HG02678 (cell line): Measurements from ENCODE around the gene ERC2.

Source experiments
- ATAC-seq: cut with Tn5 transposase; IDR thresholded peaks from one replicate; pipeline ENCODE4 v1.9.1; 2021; ENCODE audit warnings: mild to moderate bottlenecking, moderate library complexity; ENCODE audit not compliant: unreplicated experiment

Gene ERC2

DNA sequence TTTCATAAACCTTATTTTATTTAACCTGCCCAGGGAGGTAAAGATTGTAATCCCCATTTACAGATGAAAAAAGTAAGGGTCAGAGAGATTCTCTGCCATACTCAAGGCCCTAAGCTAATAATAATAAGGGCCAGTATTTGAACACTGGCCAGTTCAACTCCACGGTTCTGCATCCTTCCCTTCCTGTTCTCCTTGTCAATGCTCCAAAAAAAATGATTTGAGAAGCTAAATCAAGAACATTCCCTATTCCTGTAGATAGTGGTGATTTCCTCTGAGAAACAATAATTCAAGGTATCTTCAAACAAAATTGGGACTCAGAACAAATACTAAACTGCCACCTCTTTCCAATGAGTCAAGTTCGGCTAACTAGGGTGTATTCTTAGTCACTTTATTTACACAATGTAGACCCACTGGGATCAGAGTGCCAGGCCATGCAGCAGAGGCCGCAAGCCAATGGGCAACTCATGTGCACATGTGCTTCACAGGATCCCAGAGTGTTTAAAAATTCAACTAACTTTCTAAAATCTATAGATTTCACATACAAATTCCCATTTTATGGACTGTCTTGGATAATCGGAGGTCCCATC is 521.6 kb downstream of the ERC2 start:
- no peak for ATAC-seq

DNA sequence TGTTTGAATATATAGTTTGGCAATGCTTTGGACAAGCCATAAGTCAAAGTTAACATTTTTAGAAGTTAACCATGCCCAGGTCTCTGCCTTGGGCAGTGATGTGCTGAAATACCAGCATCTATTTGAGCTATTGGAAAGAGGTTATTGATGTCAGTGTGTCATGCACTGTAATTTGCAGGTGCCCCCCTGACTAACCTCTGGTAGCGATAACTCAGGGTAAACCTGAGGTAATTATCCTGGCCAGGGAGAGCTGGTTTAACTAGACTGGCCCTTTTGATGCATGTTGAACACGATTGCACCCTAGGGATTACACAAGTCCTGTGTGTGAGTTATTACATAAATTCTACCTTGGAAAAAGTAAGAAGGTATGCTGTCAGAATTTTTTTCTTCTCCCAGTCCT is 525.4 kb downstream of the ERC2 start:
- no peak for ATAC-seq

DNA sequence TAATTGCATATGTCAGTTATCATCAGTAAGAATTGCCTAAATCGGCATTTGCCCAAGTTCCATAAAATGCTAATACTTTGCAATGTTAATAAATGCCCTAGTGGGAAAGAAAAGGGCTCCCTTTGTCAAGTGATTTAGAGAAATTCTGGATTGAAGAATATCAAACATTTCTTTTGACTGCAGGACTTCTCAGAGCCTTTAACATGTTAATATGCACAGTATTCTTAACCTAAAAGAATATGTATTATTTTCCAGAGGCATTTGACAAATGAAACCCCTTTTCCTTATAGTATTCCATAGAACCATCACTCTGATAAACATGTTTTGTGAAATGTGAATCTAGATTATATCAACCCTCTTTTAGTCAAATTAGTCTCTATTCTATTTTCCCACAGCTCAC is 529.0 kb downstream of the ERC2 start:
- ATAC-seq: no peak

DNA sequence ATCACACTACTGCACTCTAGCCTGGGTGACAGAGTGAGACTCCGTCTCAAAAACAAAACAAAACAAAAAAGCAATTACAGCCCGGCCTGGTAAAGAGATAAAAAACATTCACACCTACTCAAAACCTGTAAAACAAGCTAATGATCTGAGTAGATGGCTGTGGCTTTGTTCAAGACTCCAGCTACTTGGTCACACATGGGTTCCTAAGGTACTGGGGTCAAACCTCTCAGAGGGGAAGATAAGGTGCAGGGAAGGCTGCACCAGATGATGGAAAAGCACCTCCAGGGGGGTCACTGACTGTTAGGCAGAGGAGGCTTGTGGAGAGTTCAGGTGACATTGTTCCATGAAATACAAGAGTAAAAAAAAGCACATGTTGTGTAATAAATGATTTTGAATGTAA is 531.0 kb downstream of the ERC2 start:
- no peak for ATAC-seq

DNA sequence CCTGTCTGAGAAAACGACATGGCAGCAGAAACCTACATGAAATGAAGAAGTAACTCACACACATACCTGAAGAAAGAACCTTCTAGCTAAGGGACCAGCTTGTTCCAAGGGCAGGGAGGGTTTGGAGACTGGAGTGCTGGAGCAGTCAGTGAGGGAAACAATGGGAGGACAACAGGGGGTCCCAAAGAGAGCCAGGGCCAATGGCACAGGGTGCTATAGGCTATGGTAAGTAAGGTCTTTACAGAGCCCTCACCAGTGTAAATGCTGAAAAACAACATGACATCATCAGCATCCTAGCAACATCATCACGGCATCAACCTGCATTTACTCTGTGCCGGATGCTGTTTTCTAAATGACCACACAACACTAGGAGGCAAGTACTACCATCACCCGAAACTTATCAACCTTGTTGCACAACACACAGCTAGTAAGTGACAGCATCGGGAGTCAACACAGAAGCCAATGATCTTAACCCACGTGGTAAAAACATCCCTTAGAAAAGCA is 531.7 kb downstream of the ERC2 start:
- no peak for ATAC-seq

DNA sequence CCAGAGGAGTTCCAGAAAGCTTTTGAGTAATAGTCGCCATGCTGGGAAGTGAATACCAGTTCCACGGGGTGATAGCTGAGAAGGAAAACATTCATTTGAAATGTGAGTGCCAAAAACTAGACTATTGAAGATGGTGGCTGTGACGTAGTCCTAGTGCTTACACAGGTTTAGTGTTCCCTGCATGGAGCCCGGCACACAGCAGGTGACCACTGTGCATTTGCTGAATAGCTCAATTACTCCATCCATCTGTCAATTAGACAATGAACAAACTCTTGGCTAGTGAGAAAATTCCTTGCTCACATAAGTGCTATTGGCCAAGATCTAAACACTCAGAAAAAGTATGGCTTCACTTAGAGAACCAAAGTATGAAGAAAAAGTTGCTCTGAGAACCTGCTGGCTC is 533.0 kb downstream of the ERC2 start:
- ATAC-seq: no peak

DNA sequence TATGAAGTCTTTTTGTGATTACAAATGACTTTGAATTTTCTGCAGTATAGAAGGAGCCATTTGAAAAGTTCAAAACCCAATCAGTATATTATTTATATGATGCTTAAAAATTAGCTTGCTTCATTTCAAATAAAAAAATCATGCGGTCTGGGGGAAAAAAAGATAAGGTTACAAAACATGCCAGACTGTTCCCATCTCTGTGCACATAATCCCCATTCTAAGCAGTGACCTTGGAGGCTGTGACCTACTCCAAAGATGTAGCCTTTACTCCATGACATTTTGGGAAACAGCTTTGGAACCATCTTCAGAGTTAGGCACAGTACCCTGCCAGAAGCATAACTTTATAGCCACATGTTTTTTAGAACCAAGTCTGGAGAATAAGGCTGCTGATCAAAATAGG is 533.5 kb downstream of the ERC2 start:
- no peak for ATAC-seq

DNA sequence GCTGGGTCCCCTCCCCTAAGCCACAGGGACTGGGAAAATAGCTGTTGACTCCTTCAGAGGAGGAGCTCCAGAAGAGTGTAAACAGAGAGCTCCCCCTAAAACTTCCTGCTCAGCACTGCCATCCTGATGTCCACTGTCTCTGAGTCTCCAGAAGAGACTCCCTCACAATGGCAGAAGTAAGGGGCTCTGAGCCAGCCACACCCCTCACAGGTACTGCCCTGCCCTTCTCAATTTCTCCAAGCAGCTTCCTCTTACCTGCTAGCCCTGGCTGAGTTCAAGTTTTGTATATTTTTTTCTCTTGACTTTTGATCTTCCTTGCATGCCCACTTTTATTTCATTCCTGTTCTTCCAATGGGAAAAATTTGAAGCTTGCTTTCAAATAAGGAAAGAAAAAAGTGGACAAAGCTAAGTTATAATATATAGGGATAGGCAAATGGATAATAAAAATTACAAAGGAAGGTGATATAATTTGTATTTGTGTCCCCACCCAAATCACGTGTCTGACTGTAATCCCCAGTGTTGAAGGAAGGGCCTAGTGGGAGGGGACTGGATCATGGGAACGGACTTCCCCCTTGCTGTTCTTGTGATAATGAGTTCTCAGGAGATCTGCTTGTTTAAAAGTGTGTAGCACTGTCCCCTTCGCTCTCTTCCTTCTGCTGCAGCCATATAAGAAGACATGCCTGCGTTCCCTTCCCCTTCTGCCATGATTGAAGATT is 539.0 kb downstream of the ERC2 start:
- ATAC-seq: no peak

DNA sequence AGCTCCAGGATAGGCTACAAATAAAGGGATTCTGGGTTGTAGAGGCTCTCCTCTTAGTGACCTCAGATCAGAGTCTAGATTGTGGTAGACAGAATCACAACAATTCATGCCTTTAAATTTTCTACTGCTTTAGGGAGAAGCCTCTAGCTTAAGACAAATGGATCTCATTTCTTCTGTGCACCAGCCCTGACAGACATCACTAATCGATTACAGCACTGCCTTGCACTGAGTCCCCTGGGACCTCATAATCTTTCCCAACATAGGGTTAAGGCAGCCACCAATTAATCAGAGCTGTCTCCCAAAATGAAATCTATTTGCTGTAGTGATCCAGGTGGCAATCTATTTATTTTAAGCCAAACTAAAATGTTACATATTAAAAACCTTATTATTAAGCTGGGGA is 544.6 kb downstream of the ERC2 start:
- no peak for ATAC-seq

DNA sequence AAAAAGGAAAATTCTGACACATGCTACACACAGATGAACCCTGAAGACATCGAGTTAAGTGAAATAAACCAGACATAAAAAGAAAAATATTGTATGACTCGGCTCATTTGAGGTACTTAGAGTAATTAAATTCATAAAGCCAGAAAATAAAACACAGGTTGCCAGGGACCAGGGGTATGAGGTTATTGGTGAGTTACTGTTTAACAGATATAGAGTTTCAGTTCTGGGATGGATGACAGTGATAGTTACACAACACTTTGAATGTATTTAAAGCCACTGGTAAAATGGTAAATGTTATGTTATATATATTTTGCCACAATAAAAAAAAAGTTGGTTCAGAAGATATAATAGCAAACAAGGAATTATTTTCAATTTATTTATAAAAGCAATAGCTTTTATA is 545.1 kb downstream of the ERC2 start:
- no peak for ATAC-seq

DNA sequence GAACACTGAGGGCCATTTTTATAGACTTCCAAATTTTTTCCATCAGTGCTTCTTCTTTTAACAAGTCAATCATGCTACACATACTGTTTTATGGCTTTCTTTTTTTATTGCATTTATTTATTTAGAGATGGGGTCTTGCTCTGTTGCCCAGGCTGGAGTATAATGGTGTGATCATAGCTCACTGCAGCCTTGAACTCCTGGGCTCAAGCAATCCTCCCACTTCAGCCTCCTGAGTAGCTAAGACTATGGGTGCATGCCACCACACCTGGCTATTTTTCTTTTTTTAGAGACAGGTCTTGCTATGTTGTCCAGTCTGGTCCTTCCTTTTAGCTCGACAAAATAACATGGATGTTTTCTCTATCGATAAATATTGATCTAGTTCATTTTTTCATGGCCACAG is 555.4 kb downstream of the ERC2 start:
- ATAC-seq: no peak

DNA sequence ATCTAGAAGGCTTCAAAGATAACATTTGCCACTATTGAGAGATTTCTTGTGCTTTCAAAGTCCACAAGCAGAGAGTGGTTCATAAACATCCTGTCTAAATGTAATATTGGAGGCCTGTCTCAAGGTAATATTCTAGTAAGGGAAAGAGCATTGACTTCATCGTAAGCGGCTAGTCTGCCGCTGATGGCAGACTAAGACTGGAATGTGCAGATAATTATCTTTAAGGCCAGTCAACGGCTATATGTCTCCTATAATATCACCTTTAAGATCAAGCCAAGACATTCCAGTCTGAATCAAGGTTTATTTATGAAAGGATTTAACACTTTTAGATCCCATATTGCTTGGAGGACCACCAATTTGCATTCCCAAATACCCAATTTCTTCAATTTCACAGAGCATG is 557.0 kb downstream of the ERC2 start:
- no peak for ATAC-seq

DNA sequence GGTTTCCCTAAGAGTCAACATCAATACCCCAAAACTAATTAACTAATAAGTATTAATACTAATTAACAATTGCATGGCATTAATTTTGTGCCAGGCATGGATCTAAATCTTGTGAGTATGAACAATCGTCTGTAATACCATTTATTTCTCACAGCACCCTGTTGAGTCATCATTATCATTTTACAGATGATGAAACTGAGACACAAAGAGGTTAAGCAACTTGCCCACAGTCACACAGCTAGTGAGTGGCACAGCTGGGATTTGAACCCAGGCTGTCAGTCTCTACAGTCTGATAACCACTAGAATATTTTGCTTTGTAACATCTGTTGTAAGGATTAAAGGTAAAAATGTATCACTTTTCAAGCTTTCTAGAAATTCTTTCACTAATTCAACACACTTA is 557.7 kb downstream of the ERC2 start:
- ATAC-seq: no peak

DNA sequence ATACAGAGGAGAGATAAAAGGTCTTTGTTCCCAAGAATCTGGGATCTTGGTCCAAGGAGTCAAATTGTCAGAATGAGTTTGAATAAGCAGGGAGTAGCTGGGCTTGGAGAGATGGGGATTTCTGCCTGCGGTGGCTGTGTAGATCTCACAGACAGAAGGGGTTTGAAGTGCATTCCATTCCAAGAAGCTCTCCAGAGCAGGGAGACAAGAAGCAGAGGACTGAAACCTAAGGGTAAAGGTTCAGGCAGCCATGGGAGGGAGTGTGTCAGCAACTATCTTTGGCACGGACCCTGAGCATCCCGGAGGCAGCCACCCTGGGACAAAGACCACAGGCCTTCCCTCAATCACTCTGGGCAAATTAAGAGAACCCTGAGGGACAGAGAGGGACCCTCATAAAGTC is 558.9 kb downstream of the ERC2 start:
- no peak for ATAC-seq

DNA sequence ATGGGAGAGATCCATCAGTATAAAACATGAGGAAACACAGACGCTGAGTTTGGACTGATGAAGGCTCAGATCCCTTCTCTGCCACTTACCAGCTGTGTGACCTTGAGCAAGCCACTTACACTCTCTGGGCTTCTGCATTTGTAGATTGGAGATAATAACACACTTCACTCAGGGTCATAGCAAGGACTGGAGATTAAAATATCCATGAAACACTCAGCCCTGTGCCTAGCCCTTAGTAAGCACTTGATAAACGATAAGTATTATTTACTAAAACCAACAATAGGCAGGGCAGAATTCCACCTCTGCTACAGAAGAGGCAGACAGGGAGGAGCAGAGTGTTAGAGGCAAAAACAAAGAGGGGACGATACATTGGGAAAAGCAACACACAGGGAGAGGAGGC is 560.7 kb downstream of the ERC2 start:
- ATAC-seq: no peak

DNA sequence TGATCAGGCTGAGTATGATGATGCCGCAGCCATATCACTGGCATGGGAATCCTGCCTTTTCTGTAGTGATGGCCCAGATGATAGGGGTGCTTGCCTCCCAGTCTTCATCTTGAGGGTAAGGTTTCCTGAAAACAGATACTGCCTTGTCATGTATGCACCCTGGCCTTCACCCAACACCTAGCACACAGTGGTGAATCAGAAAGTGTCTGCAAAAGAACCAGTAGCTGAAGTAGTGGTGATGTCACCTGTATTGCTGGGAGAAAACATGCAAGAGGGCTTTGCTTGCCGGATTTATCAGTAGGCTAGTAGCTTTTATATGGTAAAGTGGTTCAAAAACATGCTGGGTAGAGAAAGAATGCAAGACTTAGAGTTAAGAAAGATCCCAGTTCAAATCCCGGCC is 561.4 kb downstream of the ERC2 start:
- no peak for ATAC-seq

DNA sequence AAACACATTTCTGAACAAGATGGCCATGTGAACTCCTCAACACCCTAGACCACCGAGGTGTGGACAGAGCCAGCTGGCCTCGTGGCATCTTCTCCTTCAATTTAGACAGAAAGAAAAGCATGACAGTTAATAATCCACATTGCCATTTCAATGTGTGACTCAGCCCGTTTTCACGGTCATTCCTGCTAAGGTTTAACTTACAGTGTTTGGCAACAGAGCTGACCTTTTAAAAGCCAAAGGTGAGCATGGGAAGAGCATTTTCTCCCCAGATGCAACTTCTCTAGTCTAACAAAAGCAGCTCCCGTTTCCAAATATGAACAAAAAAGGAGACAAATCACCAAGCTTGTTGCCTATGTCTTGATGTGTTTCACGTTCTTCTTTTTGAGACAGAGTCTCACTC is 563.6 kb downstream of the ERC2 start:
- ATAC-seq: no peak

DNA sequence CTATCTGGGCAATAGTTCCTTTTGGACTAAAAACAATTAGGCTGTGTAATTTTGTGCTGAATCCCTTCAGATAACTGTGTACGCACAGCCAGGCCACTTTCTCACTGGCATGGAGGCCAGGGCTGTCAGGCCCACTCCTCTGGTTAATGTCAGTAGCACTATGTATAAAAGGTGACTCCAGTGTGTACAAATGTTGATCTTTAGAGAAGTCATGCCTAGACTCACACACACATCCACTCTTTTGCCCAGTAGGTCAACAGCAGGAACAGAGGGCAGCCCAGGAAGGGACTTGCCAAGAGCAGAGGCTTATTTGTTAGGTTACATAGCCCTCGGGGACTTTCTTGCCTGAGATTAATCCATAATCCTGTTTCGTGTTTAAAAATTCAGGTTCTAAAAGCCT is 564.6 kb downstream of the ERC2 start:
- ATAC-seq: no peak

DNA sequence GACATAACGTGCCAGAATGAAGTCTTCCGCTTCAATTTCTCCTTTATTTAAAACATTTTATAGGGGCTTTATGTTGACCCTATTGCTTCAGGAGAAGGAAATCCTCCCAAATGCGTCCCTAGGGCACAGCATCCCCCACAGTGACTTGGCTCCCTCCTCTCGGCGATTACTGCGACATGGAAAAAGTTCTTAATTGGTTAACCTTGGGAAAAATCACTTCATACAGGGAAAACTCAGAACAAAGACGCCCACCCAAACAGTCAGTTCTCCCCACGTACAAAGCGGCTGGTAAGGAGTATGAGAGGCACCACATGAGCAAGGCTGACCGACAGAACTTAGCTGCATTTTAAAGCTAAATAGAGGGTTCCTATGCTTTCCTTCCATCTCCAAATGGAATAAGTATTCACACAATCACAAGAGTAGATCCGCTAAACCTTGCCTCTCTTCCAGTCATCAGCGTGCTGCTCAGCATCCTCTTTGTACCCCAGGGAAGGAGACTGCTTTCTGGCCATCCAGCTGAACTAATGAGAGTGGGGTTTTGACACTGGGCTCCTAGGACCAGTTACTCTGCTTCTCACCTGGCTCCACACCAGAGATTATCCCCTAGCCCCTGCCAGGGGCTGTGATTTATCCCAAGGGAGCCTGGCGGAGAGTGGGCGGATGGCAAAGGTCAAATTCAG is 565.9 kb downstream of the ERC2 start:
- no peak for ATAC-seq

DNA sequence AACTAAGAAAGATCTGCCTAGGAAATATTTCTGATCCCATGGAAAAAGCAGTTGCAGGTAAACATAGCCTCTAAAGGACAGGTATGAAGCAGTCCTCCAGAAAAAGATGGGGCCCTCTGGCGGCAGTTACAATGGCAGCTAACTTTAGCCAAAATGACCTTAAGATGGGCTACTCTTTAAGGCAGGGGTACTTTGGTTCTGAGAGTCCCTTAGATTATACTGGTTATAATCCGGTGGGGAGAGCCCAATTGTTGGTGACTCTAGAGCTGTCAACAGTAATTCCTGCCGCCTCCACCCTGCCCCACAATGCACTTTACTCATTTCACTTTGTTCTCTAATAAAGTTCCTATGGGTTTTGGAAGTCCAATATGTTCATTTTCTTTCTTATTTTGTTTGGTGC is 568.4 kb downstream of the ERC2 start:
- no peak for ATAC-seq

DNA sequence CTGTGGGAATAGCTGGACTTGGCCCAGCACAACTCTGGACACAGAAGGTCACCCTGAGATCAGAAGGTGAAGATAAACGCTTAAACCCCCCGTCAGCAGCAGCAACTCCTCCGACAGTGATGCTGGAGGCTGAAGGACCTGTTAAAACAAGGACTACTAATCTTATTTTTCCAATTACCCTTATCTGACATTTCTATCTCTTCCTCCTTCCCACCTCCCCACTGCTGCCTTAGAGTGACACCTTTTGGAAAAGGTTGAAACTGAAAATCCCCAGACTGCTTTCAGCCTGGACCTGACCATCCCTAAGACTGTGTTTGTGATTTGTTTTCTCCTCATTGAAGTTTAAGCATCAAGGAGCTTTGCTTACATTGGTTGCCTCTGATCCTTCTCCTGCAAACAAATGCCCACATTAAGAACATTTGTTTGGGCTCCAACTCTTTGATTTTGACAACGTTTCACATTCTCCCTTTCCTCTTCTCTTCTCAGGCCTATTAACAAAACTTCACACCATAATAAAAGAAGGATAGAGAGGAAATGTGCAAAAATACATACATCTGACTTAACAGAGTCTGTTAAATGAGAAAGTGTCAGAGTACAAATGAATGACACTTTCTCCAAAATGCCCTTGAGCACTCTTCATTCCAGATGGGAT is 570.6 kb downstream of the ERC2 start:
- no peak for ATAC-seq
